ENCODE data around the gene PPP2R3B. TPM values are rescaled to one million over a fixed set of nuclear protein-coding genes. Genes with fewer than 3 reads are reported as not detected.

The PPP2R3B gene
- total and polyA plus RNA-seq, 2 of the 13 experiments (the other 11 are each of a cell fraction or from before 2014, with no cell fraction given), result 17.0 to 21.4 TPM

- BruUV-seq (replicated peaks), result no TSS peak
- Histone ChIP-seq H3K4me1 (ENCODE audit: insufficient read depth, low read length) (no peaks in the 10 kb centered on the region), H3K36me3 (replicated peaks in 1 of 2; ENCODE audit: control insufficient read depth in 1 of 2, insufficient read depth in 2 of 2, low read length in 2 of 2) (no peaks in the 10 kb centered on the region), H3K9ac (ENCODE audit: insufficient read depth, low read depth, low read length) (no peak overlapping the region), H2AFZ (ENCODE audit: low read length) (no peak overlapping the region), H3K79me2 (ENCODE audit: insufficient read depth, low read length) (no peaks in the 10 kb centered on the region), H3K4me3 (replicated peaks in 1 of 3; ENCODE audit: insufficient read depth in 1 of 3, low read depth in 2 of 3, low read length in 3 of 3) (no peak overlapping the region), H3K9me3 (ENCODE audit: low read length) (no peaks in the 10 kb centered on the region), H4K20me1 (ENCODE audit: insufficient read depth, low read length) (no peaks in the 10 kb centered on the region), H3K27me3 (ENCODE audit: control insufficient read depth in 1 of 2, insufficient read depth in 2 of 2, low read length in 2 of 2) (no peaks in the 10 kb centered on the region), H3K4me2 (ENCODE audit: low read depth, low read length) (no peak overlapping the region), H3K27ac (ENCODE audit: extremely low read length, insufficient read depth, low read length) (no peak overlapping the region)
- in situ Hi-C loops (cut with HindIII; ENCODE audit: extremely low pct_ligation_motif_present, low pct_unique_long_range_greater_than_20kb) (no loop called here), intact Hi-C loops (cut with micrococcal nuclease; ENCODE audit: unreplicated experiment) (no loop called here)
- ChIA-PET CTCF (ENCODE audit: low intra/inter-chr PET ratio, low total read pairs) (no interaction called here), POLR2A (no interaction called here)
- 77% methylated on average over 7 of the region's 7 CpGs for WGBS (ENCODE audit: low lambda C conversion rate)
- FAIRE-seq, result no peak
- no peak for ATAC-seq
- DNase-seq (ENCODE audit: low spot score), result no peak
- no peak for TF ChIP-seq ZNF660 (CRISPR knock-in tag; IDR thresholded peaks at IDR 0.05; ENCODE audit: borderline replicate concordance, low read depth)
- TF ChIP-seq FOSL2 (CRISPR knock-in tag; IDR thresholded peaks at IDR 0.05), result no peak
- no peak for TF ChIP-seq CHD4 (IDR thresholded peaks at IDR 0.05; ENCODE audit: borderline replicate concordance, low read length)
- no peak for TF ChIP-seq RBM39 (IDR thresholded peaks at IDR 0.05; ENCODE audit: low read depth, low read length, poor library complexity, severe bottlenecking)
- no peak for TF ChIP-seq ZNF577 (CRISPR knock-in tag; IDR thresholded peaks at IDR 0.05; ENCODE audit: borderline replicate concordance, low read depth)
- TF ChIP-seq FOXK2 (IDR thresholded peaks at IDR 0.05), result no peak
- TF ChIP-seq ZNF543 (CRISPR knock-in tag; IDR thresholded peaks at IDR 0.05), result no peak
- TF ChIP-seq ZNF318 (CRISPR knock-in tag; IDR thresholded peaks at IDR 0.05), result no peak
- no peak for TF ChIP-seq ZNF3 (CRISPR knock-in tag; IDR thresholded peaks at IDR 0.05)
- TF ChIP-seq SNAPC4 (CRISPR knock-in tag; IDR thresholded peaks at IDR 0.05), result no peak
- TF ChIP-seq CBX1 (IDR thresholded peaks at IDR 0.05; ENCODE audit: low read depth), result no peak
- TF ChIP-seq KMT2B (CRISPR knock-in tag; IDR thresholded peaks at IDR 0.05), result no peak
Measured at GRCh38 chrX:394830-395229, 8.1 kb upstream of the PPP2R3B start.

All from HepG2 (cell line).